ENCODE measurements around the gene LHX3.

DNA sequence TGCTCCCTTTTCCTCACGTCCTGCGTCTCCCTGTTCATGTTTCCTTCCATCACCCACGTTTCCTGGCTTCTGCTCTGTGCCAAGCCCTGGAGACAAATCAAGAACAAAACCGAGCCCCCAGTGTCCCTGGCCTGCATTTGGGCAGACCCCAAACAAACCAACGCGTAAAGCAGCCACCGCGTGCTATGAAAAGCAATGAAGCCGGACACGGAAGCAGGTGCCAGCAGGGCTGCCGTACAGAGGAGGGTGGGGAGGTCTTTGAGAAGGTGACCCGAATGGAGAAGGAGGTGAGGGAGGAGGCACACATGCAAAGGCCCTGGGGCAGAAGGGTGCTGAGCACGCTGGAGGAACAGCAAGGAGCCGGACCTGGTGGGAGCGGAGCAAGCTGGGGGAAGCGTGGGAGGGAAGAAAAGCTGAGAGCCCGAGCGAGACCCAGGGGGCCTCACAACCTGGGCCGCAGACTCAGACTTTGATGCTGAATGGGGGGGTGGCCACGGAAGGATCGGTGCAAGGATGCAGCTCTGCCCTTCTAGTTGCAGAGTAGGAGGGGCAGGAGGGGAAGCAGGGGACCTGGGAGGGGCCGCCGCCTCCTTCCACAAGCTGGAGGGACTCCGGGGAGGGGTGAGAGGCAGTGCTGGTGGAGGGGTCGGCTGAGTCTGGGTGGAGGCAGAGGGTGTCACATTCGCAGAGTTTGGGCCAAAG, 42.1 kb upstream of the LHX3 start:
- TF ChIP-seq, protein P1, sequence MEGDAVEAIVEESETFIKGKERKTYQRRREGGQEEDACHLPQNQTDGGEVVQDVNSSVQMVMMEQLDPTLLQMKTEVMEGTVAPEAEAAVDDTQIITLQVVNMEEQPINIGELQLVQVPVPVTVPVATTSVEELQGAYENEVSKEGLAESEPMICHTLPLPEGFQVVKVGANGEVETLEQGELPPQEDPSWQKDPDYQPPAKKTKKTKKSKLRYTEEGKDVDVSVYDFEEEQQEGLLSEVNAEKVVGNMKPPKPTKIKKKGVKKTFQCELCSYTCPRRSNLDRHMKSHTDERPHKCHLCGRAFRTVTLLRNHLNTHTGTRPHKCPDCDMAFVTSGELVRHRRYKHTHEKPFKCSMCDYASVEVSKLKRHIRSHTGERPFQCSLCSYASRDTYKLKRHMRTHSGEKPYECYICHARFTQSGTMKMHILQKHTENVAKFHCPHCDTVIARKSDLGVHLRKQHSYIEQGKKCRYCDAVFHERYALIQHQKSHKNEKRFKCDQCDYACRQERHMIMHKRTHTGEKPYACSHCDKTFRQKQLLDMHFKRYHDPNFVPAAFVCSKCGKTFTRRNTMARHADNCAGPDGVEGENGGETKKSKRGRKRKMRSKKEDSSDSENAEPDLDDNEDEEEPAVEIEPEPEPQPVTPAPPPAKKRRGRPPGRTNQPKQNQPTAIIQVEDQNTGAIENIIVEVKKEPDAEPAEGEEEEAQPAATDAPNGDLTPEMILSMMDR (IDR thresholded peaks at IDR 0.05; ENCODE audit: low read depth, low read length), result no peak
- no peak for TF ChIP-seq EZH2phosphoT487 (IDR thresholded peaks at IDR 0.05; ENCODE audit: low read depth)

Measured in OCI-LY3 (cell line).